ENCODE measurements around the gene S100A5.
A peak's percentile ranks its signal among the peaks of the same experiment; 100 is the strongest.

S100A5 gene

DNA sequence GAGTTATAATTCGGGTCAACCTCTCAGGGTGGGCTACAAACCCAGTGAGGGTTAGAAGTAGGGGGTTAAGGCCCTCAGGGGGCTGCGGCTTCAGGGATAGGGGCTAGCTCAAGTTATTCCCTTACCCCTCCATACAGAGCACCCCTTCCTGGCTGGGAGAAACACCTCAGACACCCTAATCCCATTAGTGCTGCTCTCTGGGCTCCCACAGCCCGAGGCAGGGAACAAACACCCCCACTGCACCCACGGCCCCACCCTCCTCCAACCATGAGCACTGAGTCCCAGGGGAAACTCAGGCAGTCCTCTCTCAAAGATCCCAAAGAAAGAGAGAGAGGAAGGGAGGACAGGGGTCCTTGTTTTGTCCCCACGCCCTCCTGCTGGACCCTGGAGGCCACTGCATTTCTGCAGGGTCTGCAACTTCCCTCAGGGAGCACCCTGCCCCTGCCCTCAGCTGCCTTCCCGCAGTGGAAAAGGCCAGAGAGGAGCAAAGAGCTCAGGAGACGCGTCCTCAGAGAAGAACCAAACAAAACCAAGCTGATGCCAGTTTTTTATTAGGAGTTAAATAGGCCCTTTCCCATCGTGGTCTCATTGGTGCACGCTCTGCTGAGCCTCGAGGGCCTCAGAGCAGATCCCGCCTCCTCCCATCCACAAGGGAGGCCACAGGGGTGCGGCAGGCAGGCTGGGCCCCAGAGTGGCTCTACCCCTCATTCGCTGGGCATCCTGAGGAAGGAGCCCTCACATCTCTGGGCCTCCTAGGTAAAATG is 6.2 kb upstream of the S100A5 start:
- peak; percentile 69 to 86 for DNase-seq

DNA sequence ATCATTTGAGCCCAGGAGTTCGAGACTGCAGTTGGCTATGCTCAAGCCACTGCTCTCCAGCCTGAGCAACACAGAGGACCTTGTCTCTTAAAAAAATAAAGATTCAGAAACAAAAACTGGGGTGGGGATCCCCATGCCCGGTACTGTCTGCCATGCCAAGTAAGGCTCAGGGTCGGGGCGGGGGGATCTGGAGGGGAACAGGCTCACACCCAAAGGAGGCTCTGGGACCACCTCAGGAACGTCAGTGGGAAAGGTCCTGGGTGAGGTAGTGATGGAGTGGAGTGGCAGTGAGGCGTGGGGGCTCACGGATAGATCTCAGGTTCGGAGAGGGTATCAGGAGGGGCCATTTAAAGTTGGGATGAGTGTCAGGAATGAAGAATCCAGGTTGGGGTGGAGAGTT is 5.6 kb upstream of the S100A5 start:
- no peak for DNase-seq

DNA sequence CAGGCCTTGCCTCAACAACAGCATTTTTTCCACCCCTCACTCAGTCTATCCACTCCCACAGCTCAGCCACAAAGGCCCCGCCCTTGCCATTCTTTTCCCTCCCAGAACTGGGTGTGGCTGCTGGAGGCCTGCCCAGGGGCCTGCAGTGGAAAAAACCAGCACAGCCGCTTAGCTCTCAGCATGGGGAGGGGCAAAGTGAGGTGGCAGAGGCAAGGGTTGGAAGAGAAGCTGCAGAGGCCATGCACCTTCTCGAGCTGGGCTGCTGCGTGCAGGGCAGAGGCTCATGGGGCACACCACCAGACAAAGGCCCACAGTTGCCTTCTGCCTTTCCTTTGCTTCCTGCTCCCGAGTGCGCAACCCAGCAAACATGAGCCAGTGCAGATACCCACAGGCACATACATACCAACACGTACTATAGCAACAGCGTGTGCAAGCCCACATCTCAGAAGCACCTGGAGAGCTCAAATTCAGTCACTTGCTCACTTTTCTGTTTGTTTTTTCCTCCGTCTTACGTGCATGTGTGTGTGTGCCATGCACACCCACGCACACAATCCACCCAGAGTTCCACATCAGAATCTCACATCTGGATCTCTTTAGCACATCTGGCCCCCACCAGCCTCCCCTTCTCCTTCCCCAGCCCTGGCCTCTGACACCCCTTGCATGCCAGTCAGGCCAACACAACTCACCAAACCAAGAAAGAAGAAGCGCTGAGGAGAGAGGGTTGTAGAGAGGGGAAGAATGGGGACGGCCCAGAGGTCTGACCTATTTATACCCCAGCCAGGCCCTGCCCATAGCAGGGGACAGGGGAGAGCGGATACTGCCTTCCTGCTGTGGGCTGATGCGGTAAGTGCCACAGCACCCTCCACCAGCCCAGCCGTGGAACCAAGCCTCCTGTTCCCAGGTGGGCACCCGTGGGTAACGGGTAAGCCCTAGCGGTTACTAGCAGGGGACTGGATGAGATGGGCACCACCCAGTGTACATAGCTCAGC is 4.6 kb upstream of the S100A5 start, which contains the start of gene S100A4:
S100A4 (minus strand) TSS at position 740 of the 989 bp plus-strand sequence. CDS start 1,012 bp downstream, outside the sequence.
- peak; percentile 86 to 96 for DNase-seq

DNA sequence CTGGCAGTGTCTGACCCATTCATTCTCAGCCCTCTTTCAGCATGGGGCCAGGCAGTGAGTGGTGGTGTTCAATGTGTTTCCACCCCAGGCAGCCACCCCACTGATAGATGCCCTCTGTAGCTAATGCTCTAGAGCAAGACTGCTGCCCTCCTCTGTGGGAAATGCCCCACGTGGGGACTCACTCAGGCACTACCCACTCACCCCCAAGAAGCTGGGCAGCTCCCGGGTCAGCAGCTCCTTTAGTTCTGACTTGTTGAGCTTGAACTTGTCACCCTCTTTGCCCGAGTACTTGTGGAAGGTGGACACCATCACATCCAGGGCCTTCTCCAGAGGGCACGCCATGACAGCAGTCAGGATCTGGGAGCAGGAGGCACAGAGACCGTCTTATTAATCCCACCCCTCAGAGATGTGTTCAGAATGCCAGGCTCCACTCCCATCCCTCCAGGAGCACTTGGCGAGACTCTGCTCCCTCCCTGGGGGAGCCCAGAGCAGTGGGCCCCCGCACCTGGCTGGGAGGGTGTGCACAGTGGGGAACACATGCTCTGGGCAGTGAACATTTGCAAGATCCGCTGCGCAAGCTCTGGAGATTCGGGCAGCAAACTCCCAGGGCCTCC is 3.8 kb upstream of the S100A5 start:
- DNase-seq = no peak

DNA sequence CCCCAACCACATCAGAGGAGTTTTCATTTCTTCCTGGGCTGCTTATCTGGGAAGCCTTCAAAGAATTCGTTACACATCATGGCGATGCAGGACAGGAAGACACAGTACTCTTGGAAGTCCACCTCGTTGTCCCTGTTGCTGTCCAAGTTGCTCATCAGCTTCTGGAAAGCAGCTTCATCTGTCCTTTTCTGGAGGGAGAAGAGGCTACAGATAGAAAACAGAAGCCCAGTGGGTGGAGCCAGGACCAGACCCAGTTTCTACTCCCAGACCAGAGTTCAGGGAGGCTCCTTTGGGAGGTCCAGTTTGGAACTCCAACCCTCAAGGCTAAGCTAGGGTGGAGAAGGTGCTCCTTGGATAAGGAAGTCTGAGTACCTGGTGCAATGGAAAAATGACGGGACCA is 3.0 kb upstream of the S100A5 start:
- DNase-seq = no peak

GRCh38 chr1:153542956-153543711 is 2.4 kb upstream of the S100A5 start:
- DNase-seq = no peak

DNA sequence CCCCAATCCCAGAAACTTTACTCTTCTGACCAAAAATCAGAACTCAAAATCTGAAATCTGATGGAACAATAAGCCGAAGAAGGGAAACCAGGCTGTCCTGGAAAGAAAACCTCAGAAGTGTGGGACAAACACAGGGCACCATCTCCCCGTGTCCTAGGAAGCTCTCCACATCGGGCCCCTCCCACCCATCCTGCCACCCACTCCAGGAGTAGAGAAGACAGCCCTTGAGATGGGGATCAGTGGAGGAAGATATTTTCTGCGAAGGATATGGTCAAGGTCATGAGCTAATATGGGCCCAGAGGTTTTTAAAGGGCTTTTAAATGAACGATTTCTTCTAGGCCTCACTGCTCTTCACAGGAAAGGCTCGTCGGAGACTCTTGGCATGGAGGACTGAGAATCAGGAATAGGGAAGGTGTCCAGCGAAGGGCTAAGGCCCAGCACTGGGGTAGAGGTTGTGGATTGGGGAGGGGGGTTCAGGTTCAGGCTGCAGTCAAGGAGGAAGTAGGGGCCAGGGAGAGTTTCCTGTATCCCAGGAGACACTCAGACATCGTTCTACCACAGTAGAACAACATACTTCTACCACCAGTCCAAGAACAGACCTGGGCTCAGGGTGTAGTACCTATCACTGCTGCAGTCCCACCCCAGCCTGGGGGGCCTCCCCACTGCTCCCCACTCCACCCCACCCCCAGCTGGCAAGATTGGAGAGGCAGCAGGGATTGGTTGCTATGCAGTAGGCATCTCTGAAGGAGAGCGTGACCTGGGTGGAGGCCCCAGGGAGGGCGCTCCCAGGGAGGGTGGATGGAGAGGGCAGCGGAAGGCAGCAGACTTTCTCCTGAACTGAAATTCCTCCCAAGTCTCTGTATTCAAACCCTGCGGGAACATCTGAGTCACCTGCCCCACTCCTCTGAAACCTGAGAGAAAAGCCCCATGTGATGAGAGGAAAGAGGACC is 1.2 kb upstream of the S100A5 start:
- DNase-seq = no peak

- no peak for DNase-seq
These were observed 1.2 kb downstream of the S100A5 start for GRCh38 chr1:153539395-153540093.

GRCh38 chr1:153538315-153538821 is 2.4 kb downstream of the S100A5 start:
- no peak for DNase-seq

DNA sequence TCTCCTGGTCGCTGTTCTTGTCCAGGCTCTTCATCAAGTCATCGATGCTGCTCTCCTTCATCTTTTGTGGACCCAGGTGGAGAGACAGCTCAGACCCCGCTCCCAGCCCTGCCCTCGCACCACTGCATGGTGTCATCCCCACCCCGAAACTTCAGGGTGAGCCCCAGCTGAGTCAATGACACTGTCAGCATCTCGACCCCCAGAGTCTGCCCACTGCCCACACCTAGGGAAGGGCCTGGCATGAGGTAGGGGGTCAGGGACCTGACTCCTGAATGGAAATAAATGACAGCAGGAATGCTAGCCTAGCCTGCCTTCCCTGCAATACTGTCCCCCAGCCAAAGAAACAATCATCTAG is 3.4 kb downstream of the S100A5 start:
- DNase-seq = no peak

- no peak for DNase-seq
These were observed 3.9 kb downstream of the S100A5 start for GRCh38 chr1:153536671-153537375.

DNA sequence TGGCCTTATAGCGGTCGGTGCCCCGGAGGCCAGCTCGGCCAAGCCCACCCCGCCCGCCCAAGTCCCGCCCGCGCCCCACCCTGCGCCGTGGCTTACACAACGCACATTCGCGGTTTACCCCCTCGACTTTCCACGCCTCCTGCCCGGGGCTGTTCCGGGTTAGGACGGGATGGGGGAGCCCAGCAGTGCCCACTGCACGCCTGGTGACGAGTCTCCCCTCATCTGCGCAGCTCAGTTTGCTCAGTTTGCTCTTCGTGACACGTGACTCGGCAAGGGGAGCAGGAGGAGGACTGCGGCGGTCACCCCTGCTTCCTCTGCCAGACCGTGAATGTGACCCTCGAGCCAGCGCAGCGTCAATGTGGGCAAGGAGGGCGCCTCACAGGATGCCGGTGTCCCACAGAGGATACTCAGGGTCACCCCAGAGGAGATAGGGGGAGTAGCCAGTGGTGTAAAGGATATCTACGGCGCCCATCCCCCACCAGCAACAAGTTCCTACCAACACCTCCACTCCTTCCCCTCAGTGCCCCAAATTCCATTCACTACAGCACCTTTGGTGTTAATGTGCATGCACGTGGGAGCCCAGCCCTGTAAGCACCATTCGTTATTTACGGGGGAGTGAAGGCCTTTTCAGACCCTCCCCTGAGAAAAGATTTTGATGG is 4.6 kb downstream of the S100A5 start:
- DNase-seq = no peak

DNA sequence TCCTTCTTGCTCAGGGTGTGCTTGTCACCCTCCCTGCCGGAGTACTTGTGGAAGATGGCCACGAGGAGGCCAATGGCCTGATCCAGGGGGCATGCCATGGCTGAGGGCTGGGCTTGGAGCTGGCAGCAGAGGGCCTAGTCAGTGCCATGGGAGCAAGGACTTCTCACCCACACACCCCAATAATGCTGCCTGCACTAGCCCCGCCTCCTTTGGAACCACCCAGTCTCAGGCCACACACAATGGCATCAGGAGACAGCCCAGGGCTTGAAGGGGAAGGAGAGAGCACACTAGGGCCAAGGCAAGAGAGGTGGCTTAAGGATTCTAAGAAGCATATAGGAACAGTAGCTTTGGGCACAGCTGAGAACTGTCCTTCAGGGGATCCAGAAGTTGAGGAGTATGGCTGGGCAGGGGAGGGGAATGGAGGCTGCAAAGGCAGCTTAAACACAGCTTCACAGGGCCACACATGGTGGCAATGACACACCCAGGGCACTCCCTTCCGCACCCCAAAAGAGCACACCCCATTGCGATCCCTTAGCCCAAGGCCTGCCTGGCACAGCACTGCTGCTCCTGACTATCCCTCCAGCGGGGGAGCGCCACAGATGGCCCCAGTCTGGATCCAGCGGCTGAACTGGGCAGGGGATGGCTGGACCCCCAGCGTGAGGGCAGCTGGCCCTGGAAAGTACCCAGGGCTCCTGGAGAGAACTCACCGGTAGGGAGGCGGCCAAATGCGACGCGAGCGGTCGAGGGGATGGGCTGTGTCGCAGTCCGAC is 5.3 kb downstream of the S100A5 start, which contains the start of gene S100A6:
S100A6 (minus strand) TSS at position 750 of the 770 bp plus-strand sequence; CDS start at position 98, 652 bp downstream.
- DNase-seq = no peak

DNA sequence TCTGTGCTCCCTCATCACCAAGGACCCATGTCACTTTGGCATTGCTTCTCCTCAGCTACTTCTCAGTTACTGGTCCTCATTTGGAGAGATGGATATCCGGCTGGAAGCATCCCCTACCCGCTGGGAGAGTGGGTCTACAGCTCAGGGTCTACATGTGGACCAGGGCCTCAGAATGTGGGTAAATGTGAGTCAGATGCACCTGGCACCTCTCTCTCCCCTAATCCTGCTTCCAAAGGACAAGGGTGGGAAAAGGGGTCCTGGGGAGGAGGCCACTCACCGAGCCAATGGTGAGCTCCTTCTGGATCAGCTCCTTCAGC is 5.9 kb downstream of the S100A5 start:
- no peak for DNase-seq

GRCh38 chr1:153534226-153534924 is 6.4 kb downstream of the S100A5 start:
- no peak for DNase-seq

DNA sequence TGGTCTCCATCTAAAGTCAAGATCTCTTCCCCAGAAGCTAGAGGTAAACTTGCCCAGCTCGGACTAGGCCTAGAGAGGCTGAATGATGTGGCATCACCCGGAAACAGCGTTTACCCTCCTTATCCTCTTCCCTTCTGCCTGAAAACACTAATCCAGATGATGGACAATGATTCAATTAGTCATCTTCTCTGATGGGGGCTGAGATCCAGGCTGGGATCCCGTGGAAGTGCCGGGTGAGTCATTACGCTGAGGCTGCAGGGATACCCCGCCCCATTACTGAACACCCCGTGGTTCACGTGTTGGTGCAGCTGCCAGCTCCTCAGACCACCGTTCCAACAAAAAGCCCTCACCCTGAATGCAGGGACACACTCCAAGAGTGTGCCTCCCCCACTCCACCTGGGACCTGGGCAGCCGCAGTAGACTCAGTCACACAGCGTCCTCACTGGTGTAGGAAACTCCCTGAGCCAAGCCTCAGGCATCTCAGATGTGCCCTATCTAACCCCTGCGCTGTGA is 7.0 kb downstream of the S100A5 start:
- DNase-seq = no peak

- DNase-seq = peak; percentile 82 to 85
These were observed 7.8 kb downstream of the S100A5 start for GRCh38 chr1:153532769-153533599.

All from NCI-H187 (cell line).